Measurements from ENCODE around the gene SCAI. TPM values are rescaled to one million over a fixed set of nuclear protein-coding genes. Genes with fewer than 3 reads are reported as not detected.
"Not testable (repeated sequence)": the region's sequence is repeated elsewhere in the genome, so short reads cannot be mapped to it uniquely, and the experiment has no call there.

The SCAI gene
- total and polyA plus RNA-seq, 2 of the 4 experiments (the other 2 are of a cell fraction): 3.6 to 14.5 TPM

GRCh38 chr9:124959671-124960408 is 183.5 kb downstream of the SCAI start:
- H2BK15ac ChIP-seq (ENCODE audit: low read depth, low read length); H3K9me1 ChIP-seq (ENCODE audit: insufficient read depth, low read length); H3K4me3 ChIP-seq (ENCODE audit: insufficient read depth, low read depth, low read length); H2AK9ac ChIP-seq (replicated peaks; ENCODE audit: low read depth, low read length, poor library complexity); H3K9me3 ChIP-seq (ENCODE audit: control insufficient read depth, insufficient read depth, low read length); H3K4me1 ChIP-seq (ENCODE audit: control insufficient read depth, insufficient read depth, low read length); H3K36me3 ChIP-seq (ENCODE audit: control insufficient read depth, insufficient read depth, low read length); POLR2A ChIA-PET (ENCODE audit: unreplicated experiment); H3K4me2 ChIP-seq (ENCODE audit: low read depth, low read length); H4K20me1 ChIP-seq (ENCODE audit: insufficient read depth, low read length); H3K27me3 ChIP-seq (ENCODE audit: control insufficient read depth, insufficient read depth, low read length); H3K79me1 ChIP-seq (ENCODE audit: low read depth in 1 of 2, low read length in 2 of 2); BruUV-seq (replicated peaks); H3K56ac ChIP-seq (ENCODE audit: extremely low read depth, insufficient read depth, low read length); dilution Hi-C loops (cut with HindIII; ENCODE audit: low sequenced_read_pairs, unreplicated experiment); in situ Hi-C loops (cut with MboI; ENCODE audit: low sequenced_read_pairs); H3K9ac ChIP-seq (ENCODE audit: low read depth, low read length): not testable (repeated sequence)
- Histone ChIP-seq H2BK5ac (ENCODE audit: low read depth, low read length, poor library complexity, severe bottlenecking) (peak overlapping the region; percentile 99), H4K8ac (ENCODE audit: low read depth in 2 of 2, low read length in 2 of 2) (peak overlapping the region in 1 of 2 experiments; percentile 46; a peak in 2 of 4 replicates), H2BK120ac (ENCODE audit: low read depth, low read length) (peak overlapping the region; percentile 91), H2BK20ac (ENCODE audit: low read depth, low read length) (peak overlapping the region; percentile 90), H3K18ac (ENCODE audit: low read depth, low read length) (peak overlapping the region; percentile 86; the same call in 1 of the 2 replicates), H4K5ac (ENCODE audit: low read depth, low read length) (peak overlapping the region; percentile 67; the same call in 1 of the 2 replicates), H3K23ac (ENCODE audit: low read depth, low read length) (peak overlapping the region; percentile 86; the same call in 1 of the 2 replicates), H3K4ac (ENCODE audit: low read depth, low read length) (peak overlapping the region; percentile 90), H2AFZ (replicated peaks; ENCODE audit: low read length, poor library complexity) (peak overlapping the region; percentile 77), H3K27ac (ENCODE audit: insufficient read depth, low read length) (peak overlapping the region; percentile 86), H2AK5ac (ENCODE audit: low read depth, low read length) (peak overlapping the region; percentile 49; the same call in 1 of the 2 replicates), H3K14ac (replicated peaks; ENCODE audit: low read depth, low read length) (0 out of 2 replicates have a peak overlapping the region, but pooled peaks have one; percentile 55), H4K91ac (ENCODE audit: insufficient read depth, low read depth, low read length) (peak overlapping the region; percentile 74; the same call in 1 of the 2 replicates)
- ATAC-seq (ENCODE audit: low read depth) (peak; percentile 91), DNase-seq (peak; percentile 71)
- intact Hi-C loops (cut with micrococcal nuclease): loop anchor here (2.0 kb wide), 1 partner anchor 19 kb away; the partner anchor contains the start of gene GOLGA1
- 80% methylated on average over 2 of the region's 9 CpGs; no CpG with 5 or more reads in 1 of the 2 experiments for WGBS, 2 experiments (ENCODE audit: extremely low coverage in 2 of 2, insufficient read length in 1 of 2)
- CTCF ChIA-PET: interaction anchor here (0.6 to 0.9 kb wide), 2 partner anchors 9 kb away, joined by 3 to 8 read pairs; no protein-coding TSS in a partner anchor
